ENCODE results near the gene HS6ST2. TPM values are rescaled to one million over a fixed set of nuclear protein-coding genes. Genes with fewer than 3 reads are reported as not detected.

Gene HS6ST2
- total RNA-seq, 2 experiments from 2014 or later: not detected

GRCh38 chrX:132584936-132585335 lies 373.5 kb downstream of the HS6ST2 start:
- Histone ChIP-seq H4K20me1 (ENCODE audit: insufficient read depth, low read length) (no peaks in the 10 kb centered on the region), H3K79me2 (ENCODE audit: insufficient read depth, low read depth, low read length) (no peaks in the 10 kb centered on the region), H3K4me1 (ENCODE audit: insufficient read depth, low read length, poor library complexity, severe bottlenecking) (no peaks in the 10 kb centered on the region), H3K9me3 (ENCODE audit: low read length) (no peaks in the 10 kb centered on the region), H3K9me2 (ENCODE audit: insufficient read depth, low read length) (no peaks in the 10 kb centered on the region), H3K36me3 (ENCODE audit: insufficient read depth, low read length) (no peaks in the 10 kb centered on the region), H2AFZ (ENCODE audit: low read length) (no peak overlapping the region), H3K27ac (ENCODE audit: low read depth, low read length, poor library complexity, severe bottlenecking) (no peak overlapping the region), H3K4me3 (ENCODE audit: low read depth, low read length, poor library complexity, severe bottlenecking) (no peak overlapping the region), H3K4me2 (ENCODE audit: low read length) (no peak overlapping the region)
- CTCF ChIA-PET (ENCODE audit: unreplicated experiment): no interaction called here
- intact Hi-C loops (cut with micrococcal nuclease; ENCODE audit: unreplicated experiment): no loop called here
- POLR2A ChIA-PET: interaction anchor here (1.4 kb wide), 1 partner anchor 365 kb away, joined by 4 read pairs; no protein-coding TSS in a partner anchor
- BruUV-seq (replicated peaks): no TSS peak
- TF ChIP-seq CTCF (conservative IDR thresholded peaks at IDR 0.05; ENCODE audit: low read length): no peak
- no peak for TF ChIP-seq EZH2phosphoT487 (IDR thresholded peaks at IDR 0.05; ENCODE audit: borderline replicate concordance, low read depth, low read length)
- no peak for DNase-seq (ENCODE audit: low spot score)

GRCh38 chrX:132576939-132577338 lies 381.5 kb downstream of the HS6ST2 start:
- H3K9me3 ChIP-seq (ENCODE audit: low read length): no peaks in the 10 kb centered on the region
- no peak overlapping the region for H3K4me3 ChIP-seq (ENCODE audit: low read depth, low read length, poor library complexity, severe bottlenecking)
- H3K4me2 ChIP-seq (ENCODE audit: low read length): no peak overlapping the region
- H3K27ac ChIP-seq (ENCODE audit: low read depth, low read length, poor library complexity, severe bottlenecking): no peak overlapping the region
- no peaks in the 10 kb centered on the region for H3K36me3 ChIP-seq (ENCODE audit: insufficient read depth, low read length)
- no TSS peak for BruUV-seq (replicated peaks)
- CTCF ChIA-PET (ENCODE audit: unreplicated experiment): no interaction called here
- no peak overlapping the region for H2AFZ ChIP-seq (ENCODE audit: low read length)
- TF ChIP-seq CTCF (conservative IDR thresholded peaks at IDR 0.05; ENCODE audit: low read length) (no peak), EZH2phosphoT487 (IDR thresholded peaks at IDR 0.05; ENCODE audit: borderline replicate concordance, low read depth, low read length) (no peak)
- DNase-seq (ENCODE audit: low spot score): no peak
- H4K20me1 ChIP-seq (ENCODE audit: insufficient read depth, low read length): no peaks in the 10 kb centered on the region
- intact Hi-C loops (cut with micrococcal nuclease; ENCODE audit: unreplicated experiment): no loop called here
- no peaks in the 10 kb centered on the region for H3K4me1 ChIP-seq (ENCODE audit: insufficient read depth, low read length, poor library complexity, severe bottlenecking)
- H3K9me2 ChIP-seq (ENCODE audit: insufficient read depth, low read length): no peaks in the 10 kb centered on the region
- POLR2A ChIA-PET: no interaction called here
- H3K79me2 ChIP-seq (ENCODE audit: insufficient read depth, low read depth, low read length): no peaks in the 10 kb centered on the region

Small RNA genes within 50 kb of the gene (small RNA-seq; reads per million reads assigned to genes)
- gene RNU6-98P: not detected
- gene Z82205.1: not detected

Other genes with a start within 250 kb of the HS6ST2 start
- gene USP26, start 138.5 kb upstream of the HS6ST2 start, total RNA-seq (2014; rRNA removed; shearing (Covaris generic)): not detected in 2 replicates
- gene USP26, start 138.5 kb upstream of the HS6ST2 start, total RNA-seq (2022): not detected in 2 replicates